ENCODE data around the gene THSD4.

DNA sequence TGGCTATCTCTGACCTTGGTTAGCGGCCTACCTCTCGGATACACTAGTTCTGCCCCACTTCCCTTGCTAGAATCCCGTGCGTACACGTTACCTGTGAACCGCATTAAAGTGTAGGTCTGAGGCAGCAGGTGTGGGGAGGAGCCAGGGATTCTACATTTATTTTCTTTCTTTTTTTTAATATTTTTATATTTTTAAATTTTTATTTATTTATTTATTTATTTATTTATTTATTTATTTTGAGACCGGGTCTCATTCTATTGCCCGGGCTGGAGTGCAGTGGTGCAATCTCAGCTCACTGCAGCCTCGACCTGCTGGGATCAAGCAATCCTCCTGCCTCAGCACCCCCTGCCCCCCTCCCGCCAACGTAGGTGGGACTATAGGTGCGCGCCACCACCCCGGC lies 634.2 kb downstream of the THSD4 start:
- TF ChIP-seq POLR2A (IDR thresholded peaks at IDR 0.05; ENCODE audit: control extremely low read depth in 1 of 2, low read depth in 2 of 2, low read length in 2 of 2) (no peak), CEBPB (IDR thresholded peaks at IDR 0.05; ENCODE audit: low read depth, low read length) (no peak), EP300 (IDR thresholded peaks at IDR 0.05; ENCODE audit: borderline replicate concordance in 1 of 2, low read depth in 2 of 2, low read length in 2 of 2) (no peak), CHD1 (IDR thresholded peaks at IDR 0.05; ENCODE audit: low read depth, low read length) (no peak), JUND (IDR thresholded peaks at IDR 0.05; ENCODE audit: low read length) (no peak), KDM5A (IDR thresholded peaks at IDR 0.05; ENCODE audit: low read length) (no peak), SIN3A (conservative IDR thresholded peaks at IDR 0.05 in 1 of 2, IDR thresholded peaks at IDR 0.05 in 1 of 2; ENCODE audit: low read depth in 1 of 2, low read length in 2 of 2) (no peak), EZH2 (IDR thresholded peaks at IDR 0.05; ENCODE audit: low read depth, low read length, severe bottlenecking) (no peak), POLR2AphosphoS5 (IDR thresholded peaks at IDR 0.05; ENCODE audit: low read depth, low read length) (no peak), RFX5 (IDR thresholded peaks at IDR 0.05; ENCODE audit: borderline replicate concordance, low read depth, low read length) (no peak), KDM1A (IDR thresholded peaks at IDR 0.05; ENCODE audit: borderline replicate concordance, low read length) (no peak), TEAD4 (IDR thresholded peaks at IDR 0.05; ENCODE audit: low read depth, low read length) (no peak)
- TF ChIP-seq, protein P1, sequence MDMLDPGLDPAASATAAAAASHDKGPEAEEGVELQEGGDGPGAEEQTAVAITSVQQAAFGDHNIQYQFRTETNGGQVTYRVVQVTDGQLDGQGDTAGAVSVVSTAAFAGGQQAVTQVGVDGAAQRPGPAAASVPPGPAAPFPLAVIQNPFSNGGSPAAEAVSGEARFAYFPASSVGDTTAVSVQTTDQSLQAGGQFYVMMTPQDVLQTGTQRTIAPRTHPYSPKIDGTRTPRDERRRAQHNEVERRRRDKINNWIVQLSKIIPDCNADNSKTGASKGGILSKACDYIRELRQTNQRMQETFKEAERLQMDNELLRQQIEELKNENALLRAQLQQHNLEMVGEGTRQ (IDR thresholded peaks at IDR 0.05; ENCODE audit: low read length) = no peak
- TF ChIP-seq, protein P2, sequence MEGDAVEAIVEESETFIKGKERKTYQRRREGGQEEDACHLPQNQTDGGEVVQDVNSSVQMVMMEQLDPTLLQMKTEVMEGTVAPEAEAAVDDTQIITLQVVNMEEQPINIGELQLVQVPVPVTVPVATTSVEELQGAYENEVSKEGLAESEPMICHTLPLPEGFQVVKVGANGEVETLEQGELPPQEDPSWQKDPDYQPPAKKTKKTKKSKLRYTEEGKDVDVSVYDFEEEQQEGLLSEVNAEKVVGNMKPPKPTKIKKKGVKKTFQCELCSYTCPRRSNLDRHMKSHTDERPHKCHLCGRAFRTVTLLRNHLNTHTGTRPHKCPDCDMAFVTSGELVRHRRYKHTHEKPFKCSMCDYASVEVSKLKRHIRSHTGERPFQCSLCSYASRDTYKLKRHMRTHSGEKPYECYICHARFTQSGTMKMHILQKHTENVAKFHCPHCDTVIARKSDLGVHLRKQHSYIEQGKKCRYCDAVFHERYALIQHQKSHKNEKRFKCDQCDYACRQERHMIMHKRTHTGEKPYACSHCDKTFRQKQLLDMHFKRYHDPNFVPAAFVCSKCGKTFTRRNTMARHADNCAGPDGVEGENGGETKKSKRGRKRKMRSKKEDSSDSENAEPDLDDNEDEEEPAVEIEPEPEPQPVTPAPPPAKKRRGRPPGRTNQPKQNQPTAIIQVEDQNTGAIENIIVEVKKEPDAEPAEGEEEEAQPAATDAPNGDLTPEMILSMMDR (IDR thresholded peaks at IDR 0.05; ENCODE audit: control extremely low read depth in 1 of 3, insufficient read depth in 1 of 3, low read depth in 1 of 3, low read length in 3 of 3) = no peak

All from H1 (cell line).